ENCODE data around the gene ABHD5.

GRCh38 chr3:43690400-43691119 lies at the start of gene ABHD5:
- TF ChIP-seq CTCF (conservative IDR thresholded peaks at IDR 0.05; ENCODE audit: low read depth, low read length): no peak
- no peak for TF ChIP-seq EZH2 (IDR thresholded peaks at IDR 0.05; ENCODE audit: borderline replicate concordance, low read depth, low read length, poor library complexity, severe bottlenecking)
